SIG-M5 treated with dmso at 0.1 percent for 504 hours (cell line): ENCODE data around the gene ZNF319.

Source experiments
- DNase-seq: peaks from one replicate; lab custom pipeline; 2025; ENCODE audit not compliant: unreplicated experiment; lab: John Stamatoyannopoulos, UW

The ZNF319 gene

GRCh38 chr16:58037365-58038057, 37.0 kb upstream of the ZNF319 start:
- DNase-seq = no peak

GRCh38 chr16:58036943-58037342, 36.5 kb upstream of the ZNF319 start:
- DNase-seq = no peak

- DNase-seq = no peak
Measured at GRCh38 chr16:58035356-58036170, 35.1 kb upstream of the ZNF319 start.

- DNase-seq = no peak
Measured at GRCh38 chr16:58034774-58035173, 34.3 kb upstream of the ZNF319 start.

GRCh38 chr16:58034128-58034685, 33.7 kb upstream of the ZNF319 start:
- no peak for DNase-seq

- DNase-seq = no peak
Measured at GRCh38 chr16:58032710-58033293, 32.3 kb upstream of the ZNF319 start.

GRCh38 chr16:58031016-58031800, 30.7 kb upstream of the ZNF319 start:
- DNase-seq = no peak

- DNase-seq = no peak
Measured at GRCh38 chr16:58030136-58030840, 29.8 kb upstream of the ZNF319 start.

- DNase-seq = no peak
Measured at GRCh38 chr16:58029410-58029809, 28.9 kb upstream of the ZNF319 start.

- DNase-seq = peak; percentile 4
Measured at GRCh38 chr16:58028541-58029070, 28.1 kb upstream of the ZNF319 start.

GRCh38 chr16:58027916-58028455, 27.5 kb upstream of the ZNF319 start:
- DNase-seq = no peak

GRCh38 chr16:58027161-58027915, 26.9 kb upstream of the ZNF319 start:
- no peak for DNase-seq

GRCh38 chr16:58026705-58027160, 26.3 kb upstream of the ZNF319 start:
- DNase-seq = no peak

GRCh38 chr16:58026139-58026704, 25.8 kb upstream of the ZNF319 start:
- no peak for DNase-seq

GRCh38 chr16:58025351-58026138, 25.1 kb upstream of the ZNF319 start, which contains the start of gene MMP15:
MMP15 (plus strand) TSS chr16:58025754; CDS start chr16:58026351, 597 bp downstream.
- DNase-seq = peak; percentile 41

- no peak for DNase-seq
Measured at GRCh38 chr16:58024486-58025350, 24.2 kb upstream of the ZNF319 start.
